Measurements from ENCODE around the gene WDR5.

WDR5 gene

GRCh38 chr9:134200730-134201129 lies 64.8 kb downstream of the WDR5 start:
- H3K36me3 ChIP-seq (replicated peaks; ENCODE audit: insufficient read depth, low read length), result no peaks in the 10 kb centered on the region
- TF ChIP-seq EZH2 (optimal IDR thresholded peaks at IDR 0.05; ENCODE audit: low read depth, low read length) (no peak), CTCF (IDR thresholded peaks at IDR 0.05; ENCODE audit: low read length) (no peak), EZH2phosphoT487 (IDR thresholded peaks at IDR 0.05; ENCODE audit: low read length) (no peak)
- no peak overlapping the region for H3K9ac ChIP-seq (ENCODE audit: low read length)
- H3K4me1 ChIP-seq (ENCODE audit: low read length), result no peaks in the 10 kb centered on the region
- H3K27ac ChIP-seq (ENCODE audit: low read length), result no peak overlapping the region
- no peaks in the 10 kb centered on the region for H3K9me2 ChIP-seq (replicated peaks; ENCODE audit: insufficient read depth, low read length)
- H4K20me1 ChIP-seq (ENCODE audit: insufficient read depth, low read length), result no peaks in the 10 kb centered on the region
- no peak overlapping the region for H3K4me3 ChIP-seq (ENCODE audit: low read length)
- no peaks in the 10 kb centered on the region for H3K79me2 ChIP-seq (ENCODE audit: low read length)
- no peak for DNase-seq
- H3K27me3 ChIP-seq (replicated peaks; ENCODE audit: insufficient read depth, low read length), result peaks cover 74% of the 10 kb centered on the region
- no peaks in the 10 kb centered on the region for H3F3A ChIP-seq (ENCODE audit: insufficient read depth, low read length)
- no peaks in the 10 kb centered on the region for H3K9me3 ChIP-seq (replicated peaks; ENCODE audit: insufficient read depth, low read length)
- H2AFZ ChIP-seq (ENCODE audit: low read length), result no peak overlapping the region
- no peak overlapping the region for H3K4me2 ChIP-seq (ENCODE audit: low read depth, low read length)

DNA sequence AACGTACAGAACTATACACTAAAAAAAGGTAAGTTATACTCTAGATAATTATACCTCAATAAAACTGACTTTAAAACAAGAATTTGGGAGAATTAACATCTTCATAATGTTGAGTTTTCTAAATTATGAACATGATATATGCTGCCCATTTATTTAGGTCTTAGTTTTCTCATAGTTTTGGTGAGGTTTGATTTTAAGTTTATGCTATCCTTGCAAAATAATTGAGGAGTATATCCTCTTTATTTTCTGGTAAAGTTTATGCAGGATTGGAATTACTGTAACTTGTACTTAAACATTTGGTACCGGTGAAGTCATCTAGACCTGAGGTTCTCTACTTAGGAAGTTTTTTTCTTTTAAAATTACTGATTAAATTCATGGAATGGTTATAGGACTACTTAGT lies 67.3 kb downstream of the WDR5 start:
- no peaks in the 10 kb centered on the region for H3K9me3 ChIP-seq (replicated peaks; ENCODE audit: insufficient read depth, low read length)
- H3K4me1 ChIP-seq (ENCODE audit: low read length), result no peaks in the 10 kb centered on the region
- H3K4me3 ChIP-seq (ENCODE audit: low read length), result no peak overlapping the region
- H3K79me2 ChIP-seq (ENCODE audit: low read length), result no peaks in the 10 kb centered on the region
- no peaks in the 10 kb centered on the region for H3F3A ChIP-seq (ENCODE audit: insufficient read depth, low read length)
- no peaks in the 10 kb centered on the region for H3K9me2 ChIP-seq (replicated peaks; ENCODE audit: insufficient read depth, low read length)
- TF ChIP-seq EZH2 (optimal IDR thresholded peaks at IDR 0.05; ENCODE audit: low read depth, low read length) (no peak), EZH2phosphoT487 (IDR thresholded peaks at IDR 0.05; ENCODE audit: low read length) (no peak), CTCF (IDR thresholded peaks at IDR 0.05; ENCODE audit: low read length) (no peak)
- no peak overlapping the region for H3K4me2 ChIP-seq (ENCODE audit: low read depth, low read length)
- no peak overlapping the region for H2AFZ ChIP-seq (ENCODE audit: low read length)
- DNase-seq, result no peak
- no peak overlapping the region for H3K9ac ChIP-seq (ENCODE audit: low read length)
- H3K27ac ChIP-seq (ENCODE audit: low read length), result no peak overlapping the region
- peaks cover 81% of the 10 kb centered on the region for H3K27me3 ChIP-seq (replicated peaks; ENCODE audit: insufficient read depth, low read length)
- H3K36me3 ChIP-seq (replicated peaks; ENCODE audit: insufficient read depth, low read length), result no peaks in the 10 kb centered on the region
- H4K20me1 ChIP-seq (ENCODE audit: insufficient read depth, low read length), result no peaks in the 10 kb centered on the region

DNA sequence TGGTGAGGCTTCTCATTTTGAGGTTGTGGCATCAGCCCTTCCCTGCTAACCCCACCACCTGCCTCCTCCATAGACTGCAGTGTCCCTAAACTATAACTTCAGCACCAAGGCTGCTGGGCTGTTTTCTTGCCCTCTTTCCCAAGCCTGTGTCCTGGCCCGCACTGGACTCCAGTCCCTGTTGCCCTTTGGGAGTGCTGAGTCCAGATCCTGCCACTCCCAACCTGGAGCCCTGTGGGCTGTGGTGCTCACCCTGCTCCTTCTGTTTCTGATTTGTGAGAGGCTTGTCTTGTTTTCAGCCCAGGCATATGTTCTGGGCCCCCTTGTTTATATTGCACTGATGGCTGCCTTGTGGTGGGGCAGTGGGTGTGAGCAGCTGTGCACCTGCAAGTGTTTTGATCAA lies 68.2 kb downstream of the WDR5 start:
- no peak for DNase-seq
- no peaks in the 10 kb centered on the region for H3K4me1 ChIP-seq (ENCODE audit: low read length)
- no peaks in the 10 kb centered on the region for H3K36me3 ChIP-seq (replicated peaks; ENCODE audit: insufficient read depth, low read length)
- TF ChIP-seq CTCF (IDR thresholded peaks at IDR 0.05; ENCODE audit: low read length) (no peak), EZH2phosphoT487 (IDR thresholded peaks at IDR 0.05; ENCODE audit: low read length) (no peak), EZH2 (optimal IDR thresholded peaks at IDR 0.05; ENCODE audit: low read depth, low read length) (no peak)
- H3K9me2 ChIP-seq (replicated peaks; ENCODE audit: insufficient read depth, low read length), result no peaks in the 10 kb centered on the region
- no peaks in the 10 kb centered on the region for H3F3A ChIP-seq (ENCODE audit: insufficient read depth, low read length)
- H4K20me1 ChIP-seq (ENCODE audit: insufficient read depth, low read length), result no peaks in the 10 kb centered on the region
- H2AFZ ChIP-seq (ENCODE audit: low read length), result no peak overlapping the region
- no peak overlapping the region for H3K4me2 ChIP-seq (ENCODE audit: low read depth, low read length)
- no peak overlapping the region for H3K4me3 ChIP-seq (ENCODE audit: low read length)
- H3K9ac ChIP-seq (ENCODE audit: low read length), result no peak overlapping the region
- H3K79me2 ChIP-seq (ENCODE audit: low read length), result no peaks in the 10 kb centered on the region
- no peaks in the 10 kb centered on the region for H3K9me3 ChIP-seq (replicated peaks; ENCODE audit: insufficient read depth, low read length)
- peaks cover 81% of the 10 kb centered on the region for H3K27me3 ChIP-seq (replicated peaks; ENCODE audit: insufficient read depth, low read length)
- H3K27ac ChIP-seq (ENCODE audit: low read length), result no peak overlapping the region
